HG03066 (cell line): ENCODE data around the gene CXCL17.

ENCODE experiments used
- ATAC-seq: cut with Tn5 transposase; IDR thresholded peaks from one replicate; pipeline ENCODE4 v1.9.1; 2021; ENCODE audit warnings: low read depth; ENCODE audit not compliant: unreplicated experiment

Gene CXCL17

DNA sequence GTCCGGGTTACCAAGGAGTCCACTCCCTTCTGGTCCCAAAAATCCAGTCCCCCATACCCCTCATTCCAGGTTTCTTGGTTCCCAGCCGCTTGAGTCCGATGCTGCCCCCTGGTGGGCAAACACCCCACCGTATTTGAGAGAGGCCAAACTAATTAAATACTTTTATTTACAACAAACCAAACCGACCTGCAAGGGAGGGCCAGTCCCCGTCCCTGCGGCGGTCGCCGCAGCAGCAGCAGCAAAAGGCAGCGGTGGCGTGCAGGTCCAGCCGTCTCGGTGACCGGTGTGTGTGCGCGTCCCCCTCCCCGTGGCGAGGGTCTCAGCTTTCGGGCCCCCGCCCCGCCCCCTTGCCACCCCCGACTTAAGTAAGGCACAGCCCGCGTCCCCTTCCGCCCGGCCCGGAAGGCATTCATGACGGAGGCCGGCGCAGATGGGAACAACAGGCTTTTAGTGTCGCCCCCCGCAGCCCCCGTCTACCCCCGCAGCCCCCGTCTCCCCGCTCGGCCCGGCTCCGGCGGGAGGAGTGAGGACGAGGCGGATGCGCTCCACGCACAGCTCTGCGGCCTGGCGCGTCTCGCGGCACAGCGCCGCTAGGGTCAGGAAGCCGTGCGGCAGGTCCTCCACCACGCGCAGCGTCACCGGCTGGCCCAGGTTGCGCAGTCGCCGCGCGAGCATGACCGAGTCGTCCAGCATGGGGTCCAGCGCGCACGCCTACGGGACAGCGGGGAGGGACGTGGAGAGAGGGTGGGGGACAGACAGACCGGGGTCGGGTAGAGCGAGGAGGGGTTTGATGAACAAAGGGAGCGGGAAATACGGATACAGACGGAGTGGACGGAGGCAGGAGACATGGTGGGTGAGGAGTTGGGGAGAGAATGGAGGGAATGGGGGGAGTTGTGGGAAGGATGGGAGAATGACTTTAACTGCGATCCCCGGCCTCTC lies 41.1 kb downstream of the CXCL17 start:
- ATAC-seq = no peak

DNA sequence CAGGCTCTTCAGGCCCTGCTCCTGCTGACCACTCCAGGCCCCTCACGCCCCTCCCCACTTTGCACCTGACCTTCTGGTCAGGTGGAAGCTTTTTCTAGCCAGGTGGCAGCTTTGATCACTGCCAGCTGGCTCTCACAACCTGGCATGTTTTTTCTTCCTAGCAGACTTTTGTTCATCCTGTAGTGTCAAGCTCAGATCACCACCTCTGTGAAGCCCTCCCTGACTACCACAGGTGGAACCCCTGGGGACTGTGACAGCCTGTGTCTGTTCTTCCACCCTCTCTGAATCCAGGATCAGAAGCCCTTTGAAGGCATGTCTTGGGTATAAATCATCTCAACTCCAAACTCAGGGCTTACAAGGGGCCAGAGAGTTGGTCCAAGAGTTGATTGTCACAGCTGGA lies 42.3 kb downstream of the CXCL17 start:
- no peak for ATAC-seq

DNA sequence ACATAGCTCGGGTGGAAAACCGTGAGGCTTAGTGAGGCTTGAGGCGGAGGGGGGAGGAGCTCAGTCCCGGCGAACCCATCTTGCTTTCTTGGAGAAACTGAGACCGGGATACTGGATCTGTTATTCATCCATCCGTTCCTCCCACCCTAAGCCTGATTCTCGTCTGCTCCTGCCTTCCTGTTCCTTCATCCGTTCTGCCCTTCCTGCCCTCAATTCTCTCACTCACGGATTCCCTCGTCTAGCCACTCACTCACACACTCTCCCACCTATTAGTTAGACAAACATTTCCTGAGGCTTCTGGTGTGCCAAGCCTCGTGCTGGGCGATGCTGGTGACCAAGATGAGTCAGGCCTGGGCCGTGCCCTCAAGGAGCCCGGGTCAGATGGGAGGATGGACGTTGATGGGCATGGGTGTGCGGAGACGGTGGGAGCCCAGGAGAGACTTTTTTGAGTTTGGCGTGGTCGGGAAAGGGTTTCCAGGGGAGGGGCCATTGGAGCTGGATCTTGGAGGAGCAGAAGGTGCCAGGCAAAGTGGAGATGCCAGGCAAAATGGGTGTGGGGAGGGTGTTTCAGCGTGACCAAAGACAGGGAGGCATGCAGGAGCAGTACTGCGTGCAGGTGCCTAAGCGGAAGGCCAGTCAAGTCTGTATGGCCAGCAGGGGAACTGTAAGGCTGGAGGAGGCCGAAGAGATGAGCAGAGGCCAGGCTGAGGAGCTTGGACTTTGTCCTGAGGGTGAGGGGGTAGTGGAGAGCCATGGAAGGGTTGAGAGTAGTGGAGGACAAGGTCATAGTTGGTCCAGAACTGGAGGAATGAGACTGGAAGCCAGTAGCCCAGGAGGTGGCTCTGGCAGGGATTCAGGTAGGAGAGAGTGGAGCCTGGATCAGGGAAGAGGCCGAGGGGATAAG lies 45.2 kb downstream of the CXCL17 start:
- ATAC-seq = no peak

DNA sequence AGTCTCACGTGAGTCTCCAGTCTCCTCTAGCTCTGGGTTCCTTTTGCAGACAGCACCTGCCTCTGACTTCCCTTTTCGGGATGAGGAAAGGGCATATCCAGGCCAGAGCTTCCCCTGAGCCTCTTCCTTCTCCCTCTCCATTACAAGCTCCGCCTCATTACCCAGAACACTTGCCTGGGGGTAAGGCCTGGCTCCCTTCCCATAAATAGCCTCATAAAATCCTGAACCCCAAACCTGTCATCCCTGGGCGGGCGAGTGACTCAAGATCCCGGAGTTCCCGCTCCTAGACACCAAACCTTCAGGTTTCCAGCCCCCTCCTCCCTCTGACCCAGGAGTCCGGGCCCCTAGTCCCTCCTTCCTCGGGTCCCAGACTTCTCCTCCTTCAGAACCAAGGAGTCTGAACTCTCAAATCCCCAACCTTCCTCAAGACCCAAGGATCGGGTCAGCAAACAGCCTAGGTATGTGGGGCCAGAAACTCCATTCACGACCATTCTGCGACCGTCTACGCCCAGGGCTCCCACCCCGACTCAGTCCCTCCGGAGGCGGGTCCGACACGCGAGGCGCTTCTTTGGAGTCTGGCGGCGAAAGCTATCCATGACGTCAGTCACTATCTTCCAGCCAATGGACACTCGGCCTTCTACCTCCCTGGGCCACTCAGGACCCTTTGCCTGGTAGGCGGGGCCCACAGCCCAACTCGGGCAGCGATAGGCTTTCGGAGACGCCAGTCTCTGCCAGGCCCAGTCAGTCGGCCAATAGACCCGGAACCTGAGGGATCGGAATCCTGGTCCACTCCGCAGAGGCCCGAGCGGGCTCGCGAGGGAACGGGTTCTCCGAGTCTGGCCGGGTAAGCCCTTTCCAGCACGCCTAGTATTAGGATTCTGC lies 46.1 kb downstream of the CXCL17 start:
- ATAC-seq = peak; percentile 96

DNA sequence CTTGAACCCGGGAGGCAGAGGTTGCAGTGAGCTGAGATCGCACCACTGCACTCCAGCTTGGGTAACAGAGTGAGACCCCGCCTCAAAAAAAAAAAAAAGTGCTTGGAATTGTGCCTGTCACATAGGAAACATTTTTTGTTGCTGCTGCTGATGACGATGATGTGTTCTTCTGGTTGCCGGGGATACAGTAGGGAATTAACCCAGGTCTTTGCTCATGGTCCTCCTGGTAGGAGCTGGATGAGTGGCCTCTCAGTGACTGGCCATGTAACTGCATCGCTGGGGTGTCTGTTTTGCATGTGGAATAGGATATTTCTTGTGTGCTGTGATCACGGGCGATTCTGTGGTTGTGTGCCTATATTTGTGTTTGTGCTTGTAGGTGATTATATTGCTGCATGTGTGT lies 48.0 kb downstream of the CXCL17 start:
- no peak for ATAC-seq

DNA sequence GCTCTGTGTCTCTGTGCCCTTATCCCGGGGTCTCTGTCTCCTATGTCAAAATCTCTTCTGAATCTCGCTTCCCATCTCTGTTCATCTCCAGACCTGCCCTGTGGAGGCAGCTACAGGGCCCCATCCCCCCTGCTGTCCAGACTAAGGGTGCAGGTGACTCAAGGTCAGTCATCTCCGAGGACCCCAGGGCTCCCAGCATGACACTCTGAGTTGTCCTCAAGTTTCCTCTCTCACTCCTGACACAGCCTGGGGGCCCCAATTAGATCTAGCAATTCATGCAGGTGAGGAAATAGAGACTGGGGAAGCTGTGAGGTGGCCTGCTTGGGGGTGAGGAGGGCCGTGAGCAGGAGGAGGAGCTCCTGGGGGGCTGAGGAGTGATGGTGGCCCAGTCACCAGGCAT lies 50.6 kb downstream of the CXCL17 start:
- ATAC-seq = no peak

DNA sequence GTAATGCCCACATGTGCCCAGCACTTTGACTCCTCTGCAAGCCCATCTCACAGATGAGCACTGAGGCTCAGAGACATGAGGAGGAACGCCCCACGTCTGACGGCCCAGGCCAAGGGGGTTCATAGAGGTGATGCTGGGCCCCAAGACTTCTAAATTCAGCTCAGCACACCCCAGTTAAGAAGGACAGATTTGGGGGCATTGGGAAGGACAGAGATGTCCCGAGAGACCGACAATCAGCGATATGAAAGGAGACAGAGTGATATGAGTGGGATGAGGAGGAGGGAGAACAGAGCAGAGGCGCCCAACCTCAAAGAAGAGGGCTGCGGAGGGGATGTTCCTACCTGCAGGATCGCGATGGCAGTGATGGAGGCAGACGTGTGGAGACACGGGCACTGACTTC lies 52.8 kb downstream of the CXCL17 start, which contains the start of gene CNFN:
Gene CNFN (minus strand): TSS at position 399 of the 400 bp plus-strand sequence. CDS start 1,260 bp downstream, outside the sequence.
- ATAC-seq = no peak

DNA sequence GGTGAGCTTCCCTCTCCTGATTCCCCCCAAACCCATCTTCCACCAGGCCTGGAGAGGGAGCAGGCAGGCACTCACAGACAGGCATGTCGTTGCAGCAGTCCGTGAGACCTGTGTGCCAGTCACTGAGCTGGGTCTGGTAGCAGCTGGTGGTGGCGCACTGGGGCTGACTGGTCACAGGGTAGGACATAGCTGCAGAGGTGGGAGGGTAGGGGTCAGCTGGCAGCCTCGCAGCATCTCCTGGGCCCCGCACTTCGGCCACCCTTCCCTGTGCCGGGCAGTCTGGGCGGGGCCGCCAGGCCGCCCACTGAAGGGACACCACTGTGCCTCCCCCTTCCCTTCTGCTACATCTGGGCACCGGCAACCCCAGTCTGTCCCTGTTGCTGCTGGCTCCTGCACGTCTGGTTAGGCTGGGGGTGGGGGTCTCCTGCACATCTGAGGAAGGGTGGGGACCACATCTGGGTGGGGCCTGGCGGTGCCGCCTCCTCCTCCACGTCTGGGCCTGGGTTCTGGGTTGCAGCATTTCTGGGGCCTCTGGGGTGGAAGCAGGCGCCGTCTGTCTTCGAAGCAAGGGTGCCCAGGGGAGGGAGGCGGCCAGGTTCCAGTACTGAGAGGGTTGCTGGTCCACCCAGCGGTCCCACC lies 53.8 kb downstream of the CXCL17 start:
- no peak for ATAC-seq

DNA sequence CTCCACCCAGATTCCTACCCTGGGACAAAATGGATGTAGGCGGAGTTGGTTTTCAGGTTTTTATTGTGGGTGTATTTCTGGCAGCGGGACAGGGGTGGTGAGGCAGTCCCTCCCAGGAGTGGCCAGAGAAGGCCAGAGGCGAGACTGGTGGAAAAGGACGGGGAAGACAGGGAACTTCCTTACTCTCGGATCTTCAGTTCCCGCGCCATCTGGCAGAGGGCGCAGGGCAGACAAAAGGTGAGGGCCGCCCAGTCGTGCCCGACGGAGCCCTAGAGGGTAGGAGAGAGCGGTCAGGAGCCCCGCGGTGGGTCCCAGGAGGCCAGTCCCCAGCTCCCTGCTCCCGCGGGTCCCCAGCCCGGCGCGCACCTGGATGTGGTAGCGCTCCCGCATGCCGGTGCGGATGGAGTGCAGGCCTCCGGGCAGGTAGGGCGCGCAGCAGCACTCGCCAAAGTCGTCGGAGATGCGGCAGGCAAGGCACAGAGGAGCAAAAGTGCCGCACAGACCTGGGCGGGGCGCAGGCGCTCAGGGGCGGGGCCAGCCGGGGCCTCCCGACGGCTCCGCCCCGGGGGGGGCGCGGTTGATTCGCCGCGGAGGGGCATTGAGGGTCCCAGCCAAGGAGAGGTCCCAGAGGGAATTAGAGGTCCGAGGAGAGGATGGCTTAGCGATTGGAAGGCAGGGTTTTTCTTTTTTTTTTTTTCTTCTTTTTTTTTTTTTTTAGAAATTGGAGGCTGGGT lies 55.6 kb downstream of the CXCL17 start:
- no peak for ATAC-seq

DNA sequence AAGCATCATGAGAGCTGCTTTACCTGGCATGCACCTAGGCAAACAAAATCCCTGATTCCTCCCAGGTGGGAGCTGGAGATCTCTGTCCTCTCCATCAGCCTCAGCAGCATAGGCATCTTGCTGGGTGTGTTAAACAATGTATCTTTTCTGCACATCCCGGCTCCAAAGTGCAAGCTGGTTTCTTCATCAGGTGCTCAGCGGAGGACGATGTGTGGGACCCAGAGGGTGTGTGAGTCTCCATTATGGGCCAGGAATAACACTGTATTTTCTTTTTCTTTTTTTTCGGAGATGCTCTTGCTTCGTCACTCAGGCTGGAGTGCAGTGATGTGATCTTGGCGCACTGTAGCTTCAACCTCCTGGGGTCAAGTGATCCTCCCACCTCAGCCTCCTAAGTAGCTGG lies 62.6 kb downstream of the CXCL17 start:
- ATAC-seq = no peak
